ENCODE results near the gene LILRB3. TPM values are rescaled to one million over a fixed set of nuclear protein-coding genes. Genes with fewer than 3 reads are reported as not detected.
"Not testable (repeated sequence)": the region's sequence is repeated elsewhere in the genome, so short reads cannot be mapped to it uniquely, and the experiment has no call there.

The LILRB3 gene
- total and polyA plus RNA-seq, 4 donors, result 0.61 to 26.7 (median 10.4) TPM

DNA sequence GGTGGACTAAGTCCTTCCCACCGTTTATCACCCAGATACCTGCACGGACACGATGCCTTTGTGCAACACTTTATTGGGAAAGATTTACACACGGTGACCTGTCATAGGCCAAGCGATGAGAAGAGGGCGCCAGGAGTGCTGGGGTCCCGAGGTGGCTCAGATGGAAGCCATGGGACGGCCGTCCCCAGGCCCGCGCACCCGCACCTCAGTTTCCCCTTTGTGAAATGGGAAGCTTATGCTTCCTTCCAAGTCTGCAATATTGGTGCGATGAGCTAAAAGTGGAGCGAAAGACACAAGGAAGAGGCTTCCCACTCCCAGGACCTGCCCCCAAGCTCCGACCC is 49.5 kb downstream of the LILRB3 start:
- Histone ChIP-seq H3K4me3 (ENCODE audit: low read length in 2 of 2) (no peak overlapping the region), H3K27me3 (ENCODE audit: control insufficient read depth in 1 of 2, insufficient read depth in 2 of 2, low read length in 1 of 2) (no peaks in the 10 kb centered on the region), H3K36me3 (ENCODE audit: control insufficient read depth in 1 of 2, insufficient read depth in 2 of 2, low read length in 1 of 2) (no peaks in the 10 kb centered on the region), H3K27ac (ENCODE audit: low read depth in 1 of 2, low read length in 2 of 2) (no peak overlapping the region), H3K4me1 (ENCODE audit: control insufficient read depth in 1 of 2, insufficient read depth in 2 of 2, low read length in 2 of 2) (no peaks in the 10 kb centered on the region), H3K9me3 (ENCODE audit: control insufficient read depth, low read length) (no peaks in the 10 kb centered on the region)
- WGBS, 2 donors, result 41 to 46% methylated on average over 15 of the region's 15 CpGs
- ATAC-seq (ENCODE audit: low FRiP score) (no peak), DNase-seq (no peak)
- intact Hi-C loops (cut with DNase I), result no loop called here

DNA sequence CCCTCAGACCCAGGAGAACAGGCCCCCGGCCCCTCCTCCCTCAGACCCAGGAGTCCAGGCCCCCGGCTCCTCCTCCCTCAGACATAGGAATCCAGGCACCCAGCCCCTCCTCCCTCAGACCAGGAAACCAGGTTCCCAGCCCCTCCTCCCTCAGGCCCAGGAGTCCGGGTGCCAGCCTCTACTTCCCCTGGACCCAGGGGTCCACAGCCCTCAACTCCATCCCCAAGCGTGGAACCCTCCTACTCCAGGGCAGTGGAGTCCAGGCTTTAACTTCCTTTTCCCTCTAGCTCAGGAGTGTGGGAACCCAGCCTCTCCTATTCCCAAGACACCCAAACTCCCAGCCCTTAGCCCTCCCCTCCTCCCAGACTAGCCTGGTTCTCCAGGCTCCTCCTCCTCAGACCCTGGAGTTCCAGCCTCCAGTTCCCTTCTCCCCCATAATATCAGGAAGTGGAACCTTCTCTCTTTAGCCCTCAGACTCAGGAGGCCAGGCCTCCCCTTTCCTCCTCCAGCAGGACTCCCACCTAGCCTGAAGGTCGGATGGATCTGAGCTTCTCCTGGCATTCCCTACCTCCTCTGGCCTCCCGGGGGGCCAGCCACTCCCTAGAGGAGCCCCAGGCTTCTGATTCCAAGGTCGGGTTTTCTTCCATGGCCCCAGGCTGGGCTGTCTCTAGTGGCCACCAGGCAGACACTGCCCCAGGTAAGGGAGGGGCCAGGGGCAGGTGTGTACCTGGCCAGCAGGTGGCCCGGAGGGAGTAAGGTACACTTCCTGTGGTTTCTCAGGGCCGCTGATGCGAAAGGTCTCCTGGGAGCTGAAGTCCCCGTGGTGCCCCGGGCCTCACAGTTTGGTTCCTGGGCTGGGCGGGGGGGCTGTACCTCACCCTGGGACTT is 50.1 kb downstream of the LILRB3 start, which contains the start of gene TMC4:
TSS of gene TMC4 (minus strand) at position 690 of the 888 bp plus-strand sequence. CDS start at position 647, 43 bp downstream.
- ATAC-seq (ENCODE audit: low FRiP score), result no peak
- no peak within 1 kb of the TSS for H3K27ac ChIP-seq (ENCODE audit: low read depth in 1 of 2, low read length in 2 of 2)
- H3K4me3 ChIP-seq (ENCODE audit: low read length in 2 of 2), result no peak within 1 kb of the TSS
- DNase-seq, result no peak
- no peaks in the 10 kb centered on the region for H3K36me3 ChIP-seq (ENCODE audit: control insufficient read depth in 1 of 2, insufficient read depth in 2 of 2, low read length in 1 of 2)
- H3K4me1 ChIP-seq (ENCODE audit: control insufficient read depth in 1 of 2, insufficient read depth in 2 of 2, low read length in 2 of 2), result no peaks in the 10 kb centered on the region
- whole genome bisulfite sequencing, 2 donors, result 9% methylated on average over 13 of the region's 13 CpGs
- intact Hi-C loops (cut with DNase I), result no loop called here
- no peaks in the 10 kb centered on the region for H3K27me3 ChIP-seq (ENCODE audit: control insufficient read depth in 1 of 2, insufficient read depth in 2 of 2, low read length in 1 of 2)
- H3K9me3 ChIP-seq (ENCODE audit: control insufficient read depth, low read length), result no peaks in the 10 kb centered on the region

GRCh38 chr19:54171736-54172431 is 50.9 kb downstream of the LILRB3 start:
- H3K27me3 ChIP-seq (ENCODE audit: control insufficient read depth in 1 of 2, insufficient read depth in 2 of 2, low read length in 1 of 2); DNase-seq; H3K9me3 ChIP-seq (ENCODE audit: control insufficient read depth, low read length); H3K27ac ChIP-seq (ENCODE audit: low read depth in 1 of 2, low read length in 2 of 2); ATAC-seq (ENCODE audit: low FRiP score); H3K4me1 ChIP-seq (ENCODE audit: control insufficient read depth in 1 of 2, insufficient read depth in 2 of 2, low read length in 2 of 2); H3K36me3 ChIP-seq (ENCODE audit: control insufficient read depth in 1 of 2, insufficient read depth in 2 of 2, low read length in 1 of 2); intact Hi-C loops (cut with DNase I); H3K4me3 ChIP-seq (ENCODE audit: low read length in 2 of 2): not testable (repeated sequence)
- WGBS, 2 donors, result 62 to 73% methylated on average over 12 to 20 of the region's 23 CpGs

GRCh38 chr19:54169149-54169740 is 53.6 kb downstream of the LILRB3 start:
- H3K36me3 ChIP-seq (ENCODE audit: control insufficient read depth in 1 of 2, insufficient read depth in 2 of 2, low read length in 1 of 2), result no peaks in the 10 kb centered on the region
- 89% methylated on average over 21 of the region's 21 CpGs for WGBS, 2 donors
- no peaks in the 10 kb centered on the region for H3K27me3 ChIP-seq (ENCODE audit: control insufficient read depth in 1 of 2, insufficient read depth in 2 of 2, low read length in 1 of 2)
- intact Hi-C loops (cut with DNase I), result loop anchor here (1.0 to 5.0 kb wide), 3 partner anchors 33 to 62 kb away; partner anchors contain the start of gene RPS9 (in 1 of the 2)
- H3K27ac ChIP-seq (ENCODE audit: low read depth in 1 of 2, low read length in 2 of 2), result no peak overlapping the region
- DNase-seq, result no peak
- no peaks in the 10 kb centered on the region for H3K4me1 ChIP-seq (ENCODE audit: control insufficient read depth in 1 of 2, insufficient read depth in 2 of 2, low read length in 2 of 2)
- H3K9me3 ChIP-seq (ENCODE audit: control insufficient read depth, low read length), result no peaks in the 10 kb centered on the region
- no peak overlapping the region for H3K4me3 ChIP-seq (ENCODE audit: low read length in 2 of 2)
- no peak for ATAC-seq (ENCODE audit: low FRiP score)

DNA sequence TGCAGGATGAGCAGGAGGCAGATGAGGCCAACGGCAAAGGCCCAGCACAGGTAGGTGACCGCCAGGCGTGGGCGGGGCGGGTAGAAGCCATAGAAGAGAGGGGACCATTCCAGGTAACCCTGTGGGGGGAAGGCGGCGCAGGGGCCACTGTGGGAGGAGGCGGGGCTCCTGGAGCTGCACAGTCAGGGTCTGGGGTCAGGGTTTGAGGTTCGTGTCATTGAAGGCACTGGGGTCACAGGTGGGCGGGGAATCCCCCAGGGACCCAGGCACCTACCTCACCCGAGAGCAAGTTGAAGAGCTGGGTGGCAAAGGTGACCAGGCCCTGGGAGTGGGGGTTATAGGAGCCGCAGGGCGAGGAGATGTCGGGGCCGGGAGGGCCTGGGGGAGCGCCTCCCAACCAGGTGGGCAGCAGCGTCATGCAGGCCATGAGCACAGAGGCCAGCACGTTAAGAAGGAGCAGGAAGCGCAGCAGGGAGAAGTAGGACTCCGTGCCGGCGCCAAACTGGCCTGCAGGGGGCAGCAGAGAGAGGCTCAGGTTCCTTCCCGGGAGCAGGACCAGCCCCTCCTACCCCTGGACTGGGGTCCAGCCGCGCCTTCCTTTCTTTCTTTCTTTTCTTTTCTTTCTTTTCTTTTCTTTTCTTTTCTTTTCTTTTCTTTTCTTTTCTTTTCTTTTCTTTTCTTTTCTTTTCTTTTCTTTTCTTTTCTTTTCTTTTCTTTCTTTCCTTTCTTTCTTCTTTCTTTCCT is 54.5 kb downstream of the LILRB3 start:
- Histone ChIP-seq H3K4me3 (ENCODE audit: low read length in 2 of 2) (no peak overlapping the region), H3K27me3 (ENCODE audit: control insufficient read depth in 1 of 2, insufficient read depth in 2 of 2, low read length in 1 of 2) (no peaks in the 10 kb centered on the region), H3K36me3 (ENCODE audit: control insufficient read depth in 1 of 2, insufficient read depth in 2 of 2, low read length in 1 of 2) (no peaks in the 10 kb centered on the region), H3K9me3 (ENCODE audit: control insufficient read depth, low read length) (no peaks in the 10 kb centered on the region), H3K4me1 (ENCODE audit: control insufficient read depth in 1 of 2, insufficient read depth in 2 of 2, low read length in 2 of 2) (no peaks in the 10 kb centered on the region), H3K27ac (ENCODE audit: low read depth in 1 of 2, low read length in 2 of 2) (no peak overlapping the region)
- intact Hi-C loops (cut with DNase I), result loop anchor here (2.0 to 5.0 kb wide), 2 partner anchors 34 to 62 kb away; partner anchors contain the start of gene RPS9 (in 1 of the 2)
- peak; percentile 95 to 99 for DNase-seq
- 19 to 26% methylated on average over 25 of the region's 25 CpGs for WGBS, 2 donors
- peak; percentile 92 for ATAC-seq (ENCODE audit: low FRiP score)

Other genes starting within 250 kb of the LILRB3 start
- gene CACNG6, start 231.4 kb downstream of the LILRB3 start, total RNA-seq, result not detected
- under 1 TPM in 1 of 2 donors, not detected in 1; 0.18 TPM for gene CACNG6, start 231.4 kb downstream of the LILRB3 start, polyA plus RNA-seq
- not detected for gene VSTM1, start 159.1 kb downstream of the LILRB3 start, total RNA-seq
- not detected for gene VSTM1, start 159.1 kb downstream of the LILRB3 start, polyA plus RNA-seq
- not detected for gene TARM1, start 141.6 kb downstream of the LILRB3 start, total RNA-seq
- gene TARM1, start 141.6 kb downstream of the LILRB3 start, polyA plus RNA-seq, result not detected
- gene OSCAR, start 122.2 kb downstream of the LILRB3 start, total RNA-seq, result 1 to 10 TPM; 4.4 to 6.0 TPM
- 1 to 10 TPM in 1 of 2 donors, under 1 TPM in 1; 0.31 to 2.8 TPM for gene OSCAR, start 122.2 kb downstream of the LILRB3 start, polyA plus RNA-seq
- 10 to 100 TPM; 64.9 to 65.3 TPM for gene NDUFA3, start 120.2 kb downstream of the LILRB3 start, total RNA-seq
- gene NDUFA3, start 120.2 kb downstream of the LILRB3 start, polyA plus RNA-seq, result 100 to 1,000 TPM in 1 of 2 donors, 10 to 100 TPM in 1; 76.5 to 129 TPM
- 10 to 100 TPM; 12.9 to 17.3 TPM for gene TFPT, start 107.3 kb downstream of the LILRB3 start, total RNA-seq
- gene TFPT, start 107.3 kb downstream of the LILRB3 start, polyA plus RNA-seq, result 10 to 100 TPM in 1 of 2 donors, 1 to 10 TPM in 1; 8.3 to 29.4 TPM
- 10 to 100 TPM; 41.5 to 50.4 TPM for gene PRPF31, start 107.3 kb downstream of the LILRB3 start, total RNA-seq
- gene PRPF31, start 107.3 kb downstream of the LILRB3 start, polyA plus RNA-seq, result 10 to 100 TPM; 33.8 to 71.2 TPM
- gene CNOT3, start 85.2 kb downstream of the LILRB3 start, total RNA-seq, result 10 to 100 TPM; 33.5 to 35.9 TPM
- gene CNOT3, start 85.2 kb downstream of the LILRB3 start, polyA plus RNA-seq, result 10 to 100 TPM; 10.4 to 54.4 TPM
- gene LENG1, start 63.3 kb downstream of the LILRB3 start, total RNA-seq, result 1 to 10 TPM; 5.7 to 6.0 TPM
- gene LENG1, start 63.3 kb downstream of the LILRB3 start, polyA plus RNA-seq, result 10 to 100 TPM in 1 of 2 donors, 1 to 10 TPM in 1; 7.5 to 10.1 TPM
- gene TMC4, start 49.8 kb downstream of the LILRB3 start, total RNA-seq, result 1 to 10 TPM; 1.2 to 7.4 TPM
- 10 to 100 TPM in 1 of 2 donors, under 1 TPM in 1; 0.08 to 15.8 TPM for gene TMC4, start 49.8 kb downstream of the LILRB3 start, polyA plus RNA-seq
- gene MBOAT7, start 33.4 kb downstream of the LILRB3 start, total RNA-seq, result 10 to 100 TPM; 31.3 to 40.7 TPM
- gene MBOAT7, start 33.4 kb downstream of the LILRB3 start, polyA plus RNA-seq, result 10 to 100 TPM; 11.9 to 22.0 TPM
- 10 to 100 TPM; 24.6 to 28.1 TPM for gene TSEN34, start 31.7 kb downstream of the LILRB3 start, total RNA-seq
- gene TSEN34, start 31.7 kb downstream of the LILRB3 start, polyA plus RNA-seq, result 10 to 100 TPM; 21.5 to 46.3 TPM
- 1,000 to 10,000 TPM in 1 of 2 donors, 100 to 1,000 TPM in 1; 778 to 1,093 TPM for gene RPS9, start 22.1 kb downstream of the LILRB3 start, total RNA-seq
- gene RPS9, start 22.1 kb downstream of the LILRB3 start, polyA plus RNA-seq, result 1,000 to 10,000 TPM; 3,636 to 4,281 TPM
- 10 to 100 TPM; 13.3 to 14.8 TPM for gene LILRA6, start 19.8 kb upstream of the LILRB3 start, total RNA-seq
- gene LILRA6, start 19.8 kb upstream of the LILRB3 start, polyA plus RNA-seq, result 1 to 10 TPM in 1 of 2 donors, under 1 TPM in 1; 0.43 to 4.8 TPM
- 10 to 100 TPM; 15.0 to 48.7 TPM for gene LILRB5, start 34.3 kb upstream of the LILRB3 start, total RNA-seq
- gene LILRB5, start 34.3 kb upstream of the LILRB3 start, polyA plus RNA-seq, result 1 to 10 TPM; 2.7 to 8.4 TPM
- 10 to 100 TPM; 10.2 to 22.7 TPM for gene LILRB2, start 58.1 kb upstream of the LILRB3 start, total RNA-seq
- 1 to 10 TPM in 1 of 2 donors, under 1 TPM in 1; 0.38 to 2.0 TPM for gene LILRB2, start 58.1 kb upstream of the LILRB3 start, polyA plus RNA-seq
- 10 to 100 TPM in 1 of 2 donors, 1 to 10 TPM in 1; 5.5 to 10.8 TPM for gene LILRA5, start 90.2 kb upstream of the LILRB3 start, total RNA-seq
- 1 to 10 TPM; 1.7 to 3.5 TPM for gene LILRA5, start 90.2 kb upstream of the LILRB3 start, polyA plus RNA-seq
- not detected for gene LILRA4, start 116.2 kb upstream of the LILRB3 start, total RNA-seq
- gene LILRA4, start 116.2 kb upstream of the LILRB3 start, polyA plus RNA-seq, result not detected
- 10 to 100 TPM; 27.4 to 78.4 TPM for gene LAIR1, start 141.9 kb upstream of the LILRB3 start, total RNA-seq
- 10 to 100 TPM in 1 of 2 donors, 1 to 10 TPM in 1; 2.1 to 17.2 TPM for gene LAIR1, start 141.9 kb upstream of the LILRB3 start, polyA plus RNA-seq
- 1 to 10 TPM in 1 of 2 donors, under 1 TPM in 1; 0.94 to 2.2 TPM for gene TTYH1, start 192.5 kb upstream of the LILRB3 start, total RNA-seq
- gene TTYH1, start 192.5 kb upstream of the LILRB3 start, polyA plus RNA-seq, result under 1 TPM in 1 of 2 donors, not detected in 1; 0.03 TPM
- 100 to 1,000 TPM; 166 to 274 TPM for gene LENG8, start 226.2 kb upstream of the LILRB3 start, total RNA-seq
- gene LENG8, start 226.2 kb upstream of the LILRB3 start, polyA plus RNA-seq, result 100 to 1,000 TPM in 1 of 2 donors, 10 to 100 TPM in 1; 39.4 to 336 TPM
- 1 to 10 TPM; 5.4 to 7.4 TPM for gene LENG9, start 240.8 kb upstream of the LILRB3 start, total RNA-seq
- 1 to 10 TPM; 2.1 to 6.5 TPM for gene LENG9, start 240.8 kb upstream of the LILRB3 start, polyA plus RNA-seq